OCI-LY1 (cell line): ENCODE measurements around the gene PLA2G2D.

Experiments
- H2AFZ ChIP-seq: fragments of 200-600 bp; sonication (generic), shearing (Covaris generic); 2 replicates; pipeline ENCODE4 v1.6.0; 2014; ENCODE audit warnings: antibody characterized with exemption, mild to moderate bottlenecking, low read length
- H3F3A ChIP-seq: fragments of 200-600 bp; sonication (generic), shearing (Covaris generic); 2 replicates; pipeline ENCODE4 v1.6.0; 2014; ENCODE audit warnings: mild to moderate bottlenecking, antibody characterized with exemption, low read length, moderate library complexity; ENCODE audit not compliant: insufficient read depth
- H3K27ac ChIP-seq: fragments of 200-600 bp; sonication (generic); 2 replicates; pipeline ENCODE4 v1.5.1; 2014; ENCODE audit warnings: low read length, mixed run types, mild to moderate bottlenecking, low read depth; ENCODE audit not compliant: poor library complexity, severe bottlenecking
- H3K27me3 ChIP-seq: fragments of 200-600 bp; sonication (generic); 2 replicates; pipeline ENCODE4 v1.6.0; 2014; ENCODE audit warnings: antibody characterized with exemption, mild to moderate bottlenecking, low read length, moderate library complexity; ENCODE audit not compliant: insufficient read depth
- H3K36me3 ChIP-seq: fragments of 200-600 bp; sonication (generic); 2 replicates; pipeline ENCODE4 v1.6.1; 2014; ENCODE audit warnings: mild to moderate bottlenecking, antibody characterized with exemption, low read length, moderate library complexity, mixed read lengths; ENCODE audit not compliant: insufficient read depth
- H3K4me1 ChIP-seq: fragments of 200-600 bp; sonication (generic); 2 replicates; pipeline ENCODE4 v1.5.1; 2014; ENCODE audit warnings: mild to moderate bottlenecking, low read length, moderate library complexity; ENCODE audit not compliant: insufficient read depth, severe bottlenecking
- H3K4me2 ChIP-seq: fragments of 200-600 bp; sonication (generic), shearing (Covaris generic); 2 replicates; pipeline ENCODE4 v1.6.1; 2014; ENCODE audit warnings: low read length
- H3K4me3 ChIP-seq: fragments of 200-600 bp; sonication (generic); 2 replicates; pipeline ENCODE4 v1.5.1; 2014; ENCODE audit warnings: low read length, low read depth, mild to moderate bottlenecking, mixed read lengths; ENCODE audit not compliant: poor library complexity, severe bottlenecking
- H3K79me2 ChIP-seq: fragments of 200-600 bp; shearing (Covaris generic); 2 replicates; pipeline ENCODE4 v1.6.1; 2016; ENCODE audit warnings: mixed run types, low read length, mixed read lengths; ENCODE audit not compliant: insufficient read depth
- H3K9ac ChIP-seq: fragments of 200-600 bp; sonication (generic), shearing (Covaris generic); 2 replicates; pipeline ENCODE4 v1.6.1; 2014; ENCODE audit warnings: mild to moderate bottlenecking, low read length, mixed read lengths
- H3K9me2 ChIP-seq: fragments of 200-600 bp; sonication (generic), shearing (Covaris generic); 2 replicates; pipeline ENCODE4 v1.6.1; 2014; ENCODE audit warnings: low read depth, mild to moderate bottlenecking, low read length, mixed read lengths
- H3K9me3 ChIP-seq: fragments of 200-600 bp; shearing (Covaris generic); 2 replicates; pipeline ENCODE4 v1.6.1; 2014; ENCODE audit warnings: low read length, mixed read lengths
- H4K20me1 ChIP-seq: fragments of 200-600 bp; sonication (generic), shearing (Covaris generic); 2 replicates; pipeline ENCODE4 v1.6.0; 2016; ENCODE audit warnings: mild to moderate bottlenecking, low read length; ENCODE audit not compliant: insufficient read depth
- CTCF ChIP-seq: fragments of 200-600 bp; sonication (generic), shearing (Covaris generic); IDR thresholded peaks from 2 replicates; pipeline ENCODE4 v1.5.1; 2017; ENCODE audit warnings: mild to moderate bottlenecking, antibody characterized with exemption, low read length, moderate library complexity, mixed read lengths
- EZH2 ChIP-seq: fragments of 200-600 bp; sonication (generic), shearing (Covaris generic); IDR thresholded peaks from 2 replicates; pipeline ENCODE4 v1.8.0; 2017; ENCODE audit warnings: borderline replicate concordance, mixed run types, mild to moderate bottlenecking, antibody characterized with exemption, low read length, moderate library complexity, mixed read lengths

The PLA2G2D gene, protein sequence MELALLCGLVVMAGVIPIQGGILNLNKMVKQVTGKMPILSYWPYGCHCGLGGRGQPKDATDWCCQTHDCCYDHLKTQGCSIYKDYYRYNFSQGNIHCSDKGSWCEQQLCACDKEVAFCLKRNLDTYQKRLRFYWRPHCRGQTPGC

DNA sequence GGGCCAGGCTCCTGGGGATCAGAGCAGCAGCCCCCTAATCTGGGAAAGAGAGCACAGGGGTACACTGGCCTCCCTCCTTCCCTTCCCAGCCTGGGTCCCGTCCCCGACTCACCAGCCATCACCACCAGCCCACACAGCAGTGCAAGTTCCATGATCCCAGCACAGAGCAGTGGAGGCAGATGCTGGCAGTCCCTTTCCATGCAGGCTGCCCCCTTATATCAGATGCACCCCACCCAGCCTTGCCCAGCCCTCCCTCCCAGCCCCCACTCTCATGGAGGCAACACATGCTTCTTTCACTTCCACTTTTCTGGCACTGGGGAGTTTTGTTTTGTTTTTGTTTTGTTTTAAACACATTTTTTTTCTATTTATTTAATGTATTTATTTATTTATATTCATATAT lies at the start of gene PLA2G2D:
Gene PLA2G2D, minus strand, starts transcription at position 190 of the 400 bp plus-strand sequence. Its CDS starts 38 bp downstream, at position 152.
- no peaks in the 10 kb centered on the region for H3K9me3 ChIP-seq
- no peaks in the 10 kb centered on the region; the same call in 1 of the 2 replicates for H3K27me3 ChIP-seq
- no peak within 1 kb of the TSS for H3K4me2 ChIP-seq

DNA sequence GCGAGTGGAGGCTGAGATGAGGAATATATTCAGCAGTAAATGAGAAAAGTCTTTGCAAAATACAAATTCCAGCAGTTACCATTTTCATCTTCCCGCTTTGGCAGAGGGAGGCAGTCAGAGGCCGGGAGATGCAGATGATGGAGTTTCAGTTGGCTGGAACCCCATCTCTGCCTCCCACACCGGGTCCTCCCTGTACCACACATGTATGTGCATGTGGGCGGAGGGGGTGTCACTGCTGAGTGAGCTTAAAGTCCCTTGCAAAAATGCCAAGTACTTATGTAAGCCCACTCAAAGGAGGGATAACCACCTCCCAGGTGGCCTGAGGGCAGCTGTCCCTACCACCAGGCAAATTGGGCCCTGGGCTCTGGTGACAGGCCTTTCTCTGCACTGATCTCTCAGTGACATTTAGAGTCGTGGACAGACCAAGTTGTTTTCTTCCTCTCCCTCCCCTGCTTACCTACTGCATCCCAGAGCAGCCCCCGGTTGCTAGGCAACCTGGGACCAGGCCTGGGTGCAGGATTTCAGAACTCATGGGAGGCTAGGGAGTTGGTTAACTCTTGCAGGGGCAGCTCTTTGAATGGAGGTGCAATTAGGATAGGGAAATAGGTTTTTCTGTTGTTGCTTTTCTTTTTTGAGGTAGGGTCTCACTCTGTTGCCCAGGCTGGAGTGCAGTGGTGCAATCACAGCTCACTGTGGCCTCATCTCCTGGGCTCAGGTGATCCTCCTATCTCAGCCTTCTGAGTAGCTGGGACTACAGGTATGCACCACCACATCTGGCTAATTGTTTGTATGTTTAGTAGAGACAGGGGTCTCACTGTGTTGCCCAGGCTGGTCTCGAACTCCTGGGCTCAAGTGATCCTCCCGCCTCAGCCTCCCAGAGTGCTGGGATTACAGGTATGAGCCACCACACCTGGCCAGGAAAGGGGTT lies 49.5 kb upstream of the PLA2G2D start:
- H3K36me3 ChIP-seq = no peaks in the 10 kb centered on the region
- H4K20me1 ChIP-seq = no peaks in the 10 kb centered on the region
- no peaks in the 10 kb centered on the region for H3F3A ChIP-seq
- no peaks in the 10 kb centered on the region for H3K79me2 ChIP-seq
- no peaks in the 10 kb centered on the region for H3K9me2 ChIP-seq
- H2AFZ ChIP-seq = no peak overlapping the region
- H3K27ac ChIP-seq = no peak overlapping the region
- no peaks in the 10 kb centered on the region for H3K9me3 ChIP-seq
- H3K4me3 ChIP-seq = no peak overlapping the region
- H3K27me3 ChIP-seq = no peaks in the 10 kb centered on the region; the same call in 1 of the 2 replicates
- H3K4me1 ChIP-seq = no peaks in the 10 kb centered on the region
- TF ChIP-seq CTCF (no peak), EZH2 (no peak)
- H3K9ac ChIP-seq = no peak overlapping the region
- no peak overlapping the region for H3K4me2 ChIP-seq

More for the DNA sequence above, at the start of gene PLA2G2D:
- Histone ChIP-seq H3K9ac (no peak within 1 kb of the TSS), H3F3A (no peaks in the 10 kb centered on the region), H3K9me2 (no peaks in the 10 kb centered on the region), H3K79me2 (no peaks in the 10 kb centered on the region), H3K4me3 (no peak within 1 kb of the TSS), H3K36me3 (no peaks in the 10 kb centered on the region), H2AFZ (no peak within 1 kb of the TSS), H3K27ac (no peak within 1 kb of the TSS), H3K4me1 (no peaks in the 10 kb centered on the region), H4K20me1 (no peaks in the 10 kb centered on the region)
- TF ChIP-seq EZH2 (no peak), CTCF (no peak)

- H3K9ac ChIP-seq = no peak overlapping the region
- H3K4me3 ChIP-seq = no peak overlapping the region
- H3K27ac ChIP-seq = no peak overlapping the region
- H3K4me1 ChIP-seq = no peaks in the 10 kb centered on the region
- no peaks in the 10 kb centered on the region for H3K9me3 ChIP-seq
- H3K79me2 ChIP-seq = no peaks in the 10 kb centered on the region
- H3K27me3 ChIP-seq = peaks cover 4% of the 10 kb centered on the region; the same call in 1 of the 2 replicates
- no peaks in the 10 kb centered on the region for H3K9me2 ChIP-seq
- H3K4me2 ChIP-seq = no peak overlapping the region
- no peaks in the 10 kb centered on the region for H3F3A ChIP-seq
- no peaks in the 10 kb centered on the region for H4K20me1 ChIP-seq
- TF ChIP-seq CTCF (no peak), EZH2 (no peak)
- no peaks in the 10 kb centered on the region for H3K36me3 ChIP-seq
- no peak overlapping the region for H2AFZ ChIP-seq
These were observed 47.8 kb upstream of the PLA2G2D start for GRCh38 chr1:20167126-20167525.
